ENCODE data around the gene TAPBP. TPM values are rescaled to one million over a fixed set of nuclear protein-coding genes. Genes with fewer than 3 reads are reported as not detected.

TAPBP gene
- total and polyA plus RNA-seq, 2 donors from 2014 or later = 53.5 to 217 TPM

DNA sequence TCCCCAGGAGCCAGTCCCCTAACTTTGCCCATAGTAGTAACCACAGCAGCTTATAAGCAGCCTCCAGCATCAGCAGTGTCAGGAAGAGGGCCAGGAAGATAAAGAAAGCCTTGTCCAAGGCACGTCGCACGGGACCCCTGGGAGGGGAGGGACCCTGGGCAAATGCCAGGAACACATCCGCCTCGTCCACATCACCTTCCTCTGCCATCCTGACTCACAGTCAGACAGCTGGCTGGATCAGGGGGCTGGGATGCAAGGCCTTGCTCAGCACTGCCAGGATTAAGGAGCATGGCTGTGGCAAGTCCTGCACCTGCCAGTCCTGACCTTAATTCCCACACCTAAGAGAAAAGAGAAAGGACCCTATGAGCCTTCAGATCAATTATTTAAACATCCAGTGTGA, 15.2 kb upstream of the TAPBP start:
- H3K4me3 ChIP-seq (ENCODE audit: low read length in 3 of 3) = no peak overlapping the region
- no peak overlapping the region for H3K27ac ChIP-seq (ENCODE audit: low read depth in 2 of 2, low read length in 2 of 2)
- H3K27me3 ChIP-seq (ENCODE audit: control insufficient read depth, insufficient read depth, low read length) = no peaks in the 10 kb centered on the region
- no peak for DNase-seq
- H3K4me1 ChIP-seq (ENCODE audit: control insufficient read depth in 2 of 3, insufficient read depth in 2 of 3, low read depth in 1 of 3, low read length in 3 of 3) = peaks cover 0 to 2% (median 0%) of the 10 kb centered on the region in 3 donors
- H3K36me3 ChIP-seq (ENCODE audit: control insufficient read depth in 2 of 3, insufficient read depth in 3 of 3, low read length in 3 of 3) = no peaks in the 10 kb centered on the region
- no peaks in the 10 kb centered on the region for H3K9me3 ChIP-seq (ENCODE audit: control insufficient read depth in 2 of 3, insufficient read depth in 1 of 3, low read length in 3 of 3)
- intact Hi-C loops (cut with DNase I) = no loop called here
- TF ChIP-seq, protein P1, sequence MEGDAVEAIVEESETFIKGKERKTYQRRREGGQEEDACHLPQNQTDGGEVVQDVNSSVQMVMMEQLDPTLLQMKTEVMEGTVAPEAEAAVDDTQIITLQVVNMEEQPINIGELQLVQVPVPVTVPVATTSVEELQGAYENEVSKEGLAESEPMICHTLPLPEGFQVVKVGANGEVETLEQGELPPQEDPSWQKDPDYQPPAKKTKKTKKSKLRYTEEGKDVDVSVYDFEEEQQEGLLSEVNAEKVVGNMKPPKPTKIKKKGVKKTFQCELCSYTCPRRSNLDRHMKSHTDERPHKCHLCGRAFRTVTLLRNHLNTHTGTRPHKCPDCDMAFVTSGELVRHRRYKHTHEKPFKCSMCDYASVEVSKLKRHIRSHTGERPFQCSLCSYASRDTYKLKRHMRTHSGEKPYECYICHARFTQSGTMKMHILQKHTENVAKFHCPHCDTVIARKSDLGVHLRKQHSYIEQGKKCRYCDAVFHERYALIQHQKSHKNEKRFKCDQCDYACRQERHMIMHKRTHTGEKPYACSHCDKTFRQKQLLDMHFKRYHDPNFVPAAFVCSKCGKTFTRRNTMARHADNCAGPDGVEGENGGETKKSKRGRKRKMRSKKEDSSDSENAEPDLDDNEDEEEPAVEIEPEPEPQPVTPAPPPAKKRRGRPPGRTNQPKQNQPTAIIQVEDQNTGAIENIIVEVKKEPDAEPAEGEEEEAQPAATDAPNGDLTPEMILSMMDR (IDR thresholded peaks at IDR 0.05; ENCODE audit: borderline replicate concordance, extremely low read depth, insufficient read depth) = no peak
- no peak overlapping the region for H3K9ac ChIP-seq (ENCODE audit: low read length in 3 of 3)
- no peak for FAIRE-seq

DNA sequence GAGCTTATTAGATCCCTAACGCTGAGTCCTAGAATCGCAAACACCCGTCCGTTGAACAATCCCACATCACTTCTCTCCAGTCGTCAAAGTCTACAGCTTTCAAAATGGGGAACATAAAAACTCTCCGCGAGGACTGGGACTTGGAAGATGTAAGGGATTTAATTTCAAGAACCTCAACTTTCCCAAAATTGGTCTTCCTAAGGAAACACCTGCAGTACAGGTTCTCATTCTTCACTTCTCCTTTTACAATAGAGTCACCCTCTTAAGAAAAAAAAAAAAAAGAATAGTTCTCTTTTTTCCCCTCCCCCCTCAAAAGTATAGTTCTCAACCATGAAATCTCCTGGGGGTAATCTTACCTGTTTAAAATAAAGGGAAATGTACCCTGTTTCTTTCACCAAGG, 10.2 kb upstream of the TAPBP start:
- H3K36me3 ChIP-seq (ENCODE audit: control insufficient read depth in 2 of 3, insufficient read depth in 3 of 3, low read length in 3 of 3) = peaks cover 5 to 14% (median 11%) of the 10 kb centered on the region in 3 donors
- peak overlapping the region in 1 of 3 donors; percentile 97 for H3K9ac ChIP-seq (ENCODE audit: low read length in 3 of 3)
- no peak for FAIRE-seq
- H3K27ac ChIP-seq (ENCODE audit: low read depth in 2 of 2, low read length in 2 of 2) = no peak overlapping the region
- peaks cover 0 to 17% (median 10%) of the 10 kb centered on the region in 3 donors for H3K4me1 ChIP-seq (ENCODE audit: control insufficient read depth in 2 of 3, insufficient read depth in 2 of 3, low read depth in 1 of 3, low read length in 3 of 3)
- no peaks in the 10 kb centered on the region for H3K27me3 ChIP-seq (ENCODE audit: control insufficient read depth, insufficient read depth, low read length)
- TF ChIP-seq, protein P1 (IDR thresholded peaks at IDR 0.05; ENCODE audit: borderline replicate concordance, extremely low read depth, insufficient read depth) = no peak
- no peaks in the 10 kb centered on the region for H3K9me3 ChIP-seq (ENCODE audit: control insufficient read depth in 2 of 3, insufficient read depth in 1 of 3, low read length in 3 of 3)
- intact Hi-C loops (cut with DNase I) = no loop called here
- DNase-seq = peak in 1 of 5 donors; percentile 11
- peak overlapping the region in 2 of 3 donors; percentile 81 to 91 for H3K4me3 ChIP-seq (ENCODE audit: low read length in 3 of 3)

DNA sequence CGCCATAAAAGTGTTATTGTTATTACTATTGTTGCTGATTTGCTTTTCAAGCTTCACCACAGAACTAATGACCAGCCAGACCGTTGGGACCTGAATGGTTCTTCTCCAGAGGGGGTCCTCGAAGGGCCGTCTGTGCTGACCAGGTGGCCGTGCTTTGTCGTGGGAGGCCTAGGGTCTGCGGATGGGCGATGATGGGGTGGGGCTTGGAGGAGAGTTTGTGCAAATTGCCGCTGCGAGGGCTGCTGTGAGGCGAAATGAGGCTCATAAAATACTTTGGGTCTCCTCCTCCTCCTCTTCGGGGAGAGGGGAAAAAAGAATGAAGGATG, 9.7 kb upstream of the TAPBP start:
- H3K9me3 ChIP-seq (ENCODE audit: control insufficient read depth in 2 of 3, insufficient read depth in 1 of 3, low read length in 3 of 3) = no peaks in the 10 kb centered on the region
- peak overlapping the region; percentile 79 for H3K27ac ChIP-seq (ENCODE audit: low read depth in 2 of 2, low read length in 2 of 2)
- intact Hi-C loops (cut with DNase I) = no loop called here
- DNase-seq = peak in 1 of 5 donors; percentile 81
- H3K9ac ChIP-seq (ENCODE audit: low read length in 3 of 3) = peak overlapping the region in 2 of 3 donors; percentile 85 to 97
- TF ChIP-seq, protein P1 (IDR thresholded peaks at IDR 0.05; ENCODE audit: borderline replicate concordance, extremely low read depth, insufficient read depth) = no peak
- H3K27me3 ChIP-seq (ENCODE audit: control insufficient read depth, insufficient read depth, low read length) = no peaks in the 10 kb centered on the region
- H3K36me3 ChIP-seq (ENCODE audit: control insufficient read depth in 2 of 3, insufficient read depth in 3 of 3, low read length in 3 of 3) = peaks cover 5 to 17% (median 11%) of the 10 kb centered on the region in 3 donors
- FAIRE-seq = no peak
- H3K4me1 ChIP-seq (ENCODE audit: control insufficient read depth in 2 of 3, insufficient read depth in 2 of 3, low read depth in 1 of 3, low read length in 3 of 3) = peaks cover 0 to 21% (median 15%) of the 10 kb centered on the region in 3 donors
- peak overlapping the region; percentile 81 to 92 (median 91) for H3K4me3 ChIP-seq (ENCODE audit: low read length in 3 of 3)

DNA sequence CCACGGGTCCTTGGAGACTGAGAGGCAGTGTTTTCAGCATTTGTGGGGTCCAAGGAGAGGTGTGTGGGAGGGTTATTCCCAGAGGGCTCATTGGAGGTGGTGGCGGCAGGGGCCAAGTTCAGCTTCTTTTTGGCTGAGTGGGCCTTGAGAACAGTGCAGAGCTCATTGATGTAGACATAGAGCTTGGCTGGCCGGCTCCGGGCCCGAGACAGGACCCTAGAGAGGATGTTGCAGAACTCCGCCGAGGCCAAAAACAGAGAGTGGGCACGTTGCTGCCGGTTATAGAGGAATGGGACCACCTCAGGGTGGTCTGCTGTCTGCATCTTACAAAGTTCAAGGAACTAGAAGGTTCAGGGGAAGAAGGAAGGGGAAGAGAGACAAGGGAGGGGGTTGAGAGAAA, 7.3 kb upstream of the TAPBP start:
- Histone ChIP-seq H3K9ac (ENCODE audit: low read length in 3 of 3) (peak overlapping the region in 1 of 3 donors; percentile 97), H3K4me3 (ENCODE audit: low read length in 3 of 3) (no peak overlapping the region), H3K4me1 (ENCODE audit: control insufficient read depth in 2 of 3, insufficient read depth in 2 of 3, low read depth in 1 of 3, low read length in 3 of 3) (peaks cover 0 to 27% (median 21%) of the 10 kb centered on the region in 3 donors), H3K27ac (ENCODE audit: low read depth in 2 of 2, low read length in 2 of 2) (no peak overlapping the region), H3K9me3 (ENCODE audit: control insufficient read depth in 2 of 3, insufficient read depth in 1 of 3, low read length in 3 of 3) (no peaks in the 10 kb centered on the region), H3K27me3 (ENCODE audit: control insufficient read depth, insufficient read depth, low read length) (no peaks in the 10 kb centered on the region), H3K36me3 (ENCODE audit: control insufficient read depth in 2 of 3, insufficient read depth in 3 of 3, low read length in 3 of 3) (peaks cover 5 to 17% (median 11%) of the 10 kb centered on the region in 3 donors)
- intact Hi-C loops (cut with DNase I) = no loop called here
- DNase-seq = no peak
- FAIRE-seq = no peak
- TF ChIP-seq, protein P1 (IDR thresholded peaks at IDR 0.05; ENCODE audit: borderline replicate concordance, extremely low read depth, insufficient read depth) = no peak
